Activated CD4-positive, alpha-beta T cell treated with anti-CD3 and anti-CD28 coated beads, Interleukin-2, Interleukin-4, amounts not matched to agents 100 ng/mL and 50 ng/mL, durations not matched to agents 16 hours and 8 hours (primary cell): Measurements from ENCODE around the gene ACKR3.

Experiments used
- DNase-seq: peaks from one replicate; pipeline ENCODE4 v3.0.0-alpha.2; 2020; ENCODE audit warnings: low spot score

Gene ACKR3

GRCh38 chr2:236570081-236570868 lies 650 bp downstream of the ACKR3 start:
- no peak for DNase-seq

DNA sequence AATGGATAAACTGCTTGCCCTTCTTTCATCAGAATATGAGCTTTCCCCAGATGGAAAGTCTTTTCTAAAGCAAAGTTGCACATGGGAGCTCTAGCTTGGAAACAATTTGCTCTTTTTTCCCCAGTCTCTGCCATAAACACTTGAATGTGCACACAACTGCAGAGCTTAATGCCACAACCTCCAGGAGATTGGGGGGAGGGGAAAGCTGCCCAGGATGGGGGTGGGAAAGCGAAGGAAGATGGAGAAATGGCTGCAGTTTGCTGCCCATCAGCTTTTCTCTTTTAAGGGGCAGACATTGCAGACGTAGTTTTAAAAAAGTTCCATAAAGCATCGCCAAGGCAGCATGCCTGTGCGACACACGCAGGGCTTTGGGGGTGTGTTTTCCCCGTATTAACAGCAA lies 1.5 kb downstream of the ACKR3 start:
- DNase-seq = no peak

- DNase-seq = no peak
Measured at GRCh38 chr2:236572482-236572881, 2.9 kb downstream of the ACKR3 start.

GRCh38 chr2:236573066-236573929 lies 3.7 kb downstream of the ACKR3 start:
- DNase-seq = no peak

- no peak for DNase-seq
Measured at GRCh38 chr2:236574000-236574399, 4.4 kb downstream of the ACKR3 start.

GRCh38 chr2:236574424-236575145 lies 5.0 kb downstream of the ACKR3 start:
- DNase-seq = no peak

GRCh38 chr2:236575510-236575909 lies 5.9 kb downstream of the ACKR3 start:
- DNase-seq = no peak

GRCh38 chr2:236576087-236576486 lies 6.5 kb downstream of the ACKR3 start:
- no peak for DNase-seq

GRCh38 chr2:236576953-236577352 lies 7.3 kb downstream of the ACKR3 start:
- no peak for DNase-seq

GRCh38 chr2:236577481-236578410 lies 8.1 kb downstream of the ACKR3 start:
- DNase-seq = no peak

DNA sequence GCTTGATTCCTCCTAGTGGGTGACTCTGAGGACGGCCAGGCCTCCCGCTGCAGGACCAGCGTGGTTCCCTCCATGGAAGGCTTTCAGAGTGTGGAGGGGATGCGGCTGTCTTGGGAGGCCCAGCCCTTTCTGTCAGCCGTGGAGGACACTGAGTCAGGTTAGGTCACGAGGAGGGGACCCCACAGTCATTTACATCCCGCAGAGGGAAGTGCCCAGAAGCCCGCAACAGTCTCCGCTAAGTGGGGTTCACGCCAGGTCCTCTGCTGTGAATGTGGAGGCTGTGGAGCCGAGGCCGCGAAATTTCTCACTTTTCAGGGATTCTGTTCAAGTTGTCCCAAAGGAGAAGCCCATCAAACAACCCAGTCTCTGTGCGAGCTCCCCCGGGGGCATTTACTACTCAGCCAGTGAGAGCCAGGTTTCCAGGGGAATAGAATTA lies 8.8 kb downstream of the ACKR3 start:
- DNase-seq = no peak

DNA sequence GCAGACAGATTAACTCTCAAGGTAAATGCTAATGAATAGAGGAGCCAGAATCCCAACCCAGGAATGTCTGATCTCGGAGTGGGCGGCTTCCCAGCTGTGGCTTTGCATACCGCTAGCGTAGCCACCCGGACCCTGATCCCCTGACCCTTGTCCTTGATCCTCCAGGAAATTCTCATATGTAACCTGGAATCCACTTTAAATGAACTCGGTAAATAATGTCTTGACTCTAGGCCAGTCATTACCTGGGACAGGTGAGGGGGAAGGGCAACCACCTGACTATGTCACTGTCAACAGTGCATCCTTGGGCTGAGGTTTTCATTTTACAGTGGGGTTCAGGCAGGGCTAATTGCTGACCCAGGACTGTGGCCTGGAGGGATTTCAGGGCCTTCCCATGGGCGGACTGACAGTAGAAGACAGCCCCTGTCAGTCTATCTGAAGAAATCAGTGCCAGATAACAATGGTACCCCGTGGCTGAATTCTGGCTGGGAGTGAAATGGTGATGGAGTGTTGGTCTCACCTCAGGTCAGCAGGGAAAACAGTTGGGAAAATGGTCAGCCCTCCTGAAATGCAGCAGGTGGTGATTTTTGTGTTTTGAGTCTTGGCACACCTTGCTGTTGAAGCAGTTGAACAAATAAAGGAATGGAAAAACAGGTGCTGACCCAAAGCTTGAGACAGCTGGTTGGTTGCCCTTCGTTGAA lies 9.6 kb downstream of the ACKR3 start:
- DNase-seq = no peak

DNA sequence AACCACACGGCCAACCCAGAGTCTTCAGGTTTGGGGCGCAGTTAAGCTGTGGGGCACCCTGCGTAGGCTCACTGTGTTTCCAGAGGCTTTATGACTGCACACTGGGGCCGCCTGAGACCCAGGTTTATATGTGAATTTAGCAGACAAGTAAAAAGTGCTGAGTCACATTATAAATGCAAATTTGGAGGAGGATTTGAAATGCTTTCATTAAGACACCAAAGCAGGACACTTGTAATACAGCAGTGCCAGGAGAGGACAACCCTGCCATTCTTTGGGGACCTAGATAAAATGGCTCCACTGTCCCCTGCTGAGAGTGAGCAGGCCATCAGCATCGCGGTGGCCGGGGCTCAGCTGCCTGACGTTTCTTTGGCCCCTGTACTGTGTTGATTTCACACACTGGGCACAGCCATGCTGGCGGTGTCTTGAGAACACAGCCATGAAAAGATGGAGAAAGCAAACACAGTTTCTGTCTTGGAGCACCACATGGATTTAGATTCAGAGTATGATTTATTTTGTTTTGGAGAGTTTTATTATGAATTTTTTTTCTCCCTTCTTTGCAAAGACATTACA lies 10.2 kb downstream of the ACKR3 start:
- DNase-seq = no peak

GRCh38 chr2:236580746-236581355 lies 11.2 kb downstream of the ACKR3 start:
- no peak for DNase-seq

GRCh38 chr2:236581546-236581945 lies 11.9 kb downstream of the ACKR3 start:
- no peak for DNase-seq

- no peak for DNase-seq
Measured at GRCh38 chr2:236582968-236583367, 13.3 kb downstream of the ACKR3 start.

GRCh38 chr2:236583621-236584203 lies 14.1 kb downstream of the ACKR3 start:
- no peak for DNase-seq

GRCh38 chr2:236584521-236585384 lies 15.1 kb downstream of the ACKR3 start:
- DNase-seq = no peak

GRCh38 chr2:236585966-236586365 lies 16.3 kb downstream of the ACKR3 start:
- no peak for DNase-seq
